HCT116 (cell line): Measurements from ENCODE around the gene KCNJ1.

Experiments
- CTCF ChIP-seq, 3 experiments: fragments of 200-600 bp in 1 of 3; sonication (generic) in 1 of 3; IDR thresholded peaks in 2 of 3; conservative IDR thresholded peaks in 1 of 3; 2 replicates each; pipeline ENCODE4 v1.5.1; 2012 to 2017; ENCODE audit warnings: low read depth in 2 of 3, low read length in 2 of 3, antibody characterized with exemption in 1 of 3, borderline replicate concordance in 1 of 3, control low read depth in 1 of 3, mild to moderate bottlenecking in 1 of 3, mixed read lengths in 1 of 3, mixed run types in 1 of 3, moderate library complexity in 1 of 3; ENCODE audit not compliant: insufficient read depth in 1 of 3
- EZH2 ChIP-seq: fragments of 200-600 bp; sonication (generic); IDR thresholded peaks from 2 replicates; pipeline ENCODE4 v1.6.1; 2017; ENCODE audit warnings: antibody characterized with exemption, mixed run types
- POLR2A ChIP-seq: IDR thresholded peaks from 2 replicates; pipeline ENCODE4 v1.7.0; 2011; ENCODE audit warnings: borderline replicate concordance; ENCODE audit not compliant: insufficient read depth, insufficient read length; ENCODE audit errors: extremely low read depth
- POLR2AphosphoS5 ChIP-seq: IDR thresholded peaks from 2 replicates; pipeline ENCODE4 v1.6.1; 2011; ENCODE audit warnings: mild to moderate bottlenecking, low read depth, low read length, moderate library complexity

GRCh38 chr11:128895526-128895925 is 28.4 kb upstream of the KCNJ1 start:
- no peak for TF ChIP-seq CTCF (IDR thresholded peaks at IDR 0.05 in 2 of 3, conservative IDR thresholded peaks at IDR 0.05 in 1 of 3; ENCODE audit: borderline replicate concordance in 1 of 3, insufficient read depth in 1 of 3, low read depth in 2 of 3, low read length in 2 of 3)
- TF ChIP-seq POLR2AphosphoS5 = no peak
- TF ChIP-seq POLR2A = no peak
- TF ChIP-seq EZH2 = no peak
